GM21515 (cell line): ENCODE data around the gene SLC2A6.
A peak's percentile ranks its signal among the peaks of the same experiment; 100 is the strongest.
"Not testable (repeated sequence)": the region's sequence is repeated elsewhere in the genome, so short reads cannot be mapped to it uniquely, and the experiment has no call there.

Experiments used
- ATAC-seq: cut with Tn5 transposase; IDR thresholded peaks from one replicate; pipeline ENCODE4 v1.9.1; 2021; ENCODE audit not compliant: unreplicated experiment

The SLC2A6 gene

DNA sequence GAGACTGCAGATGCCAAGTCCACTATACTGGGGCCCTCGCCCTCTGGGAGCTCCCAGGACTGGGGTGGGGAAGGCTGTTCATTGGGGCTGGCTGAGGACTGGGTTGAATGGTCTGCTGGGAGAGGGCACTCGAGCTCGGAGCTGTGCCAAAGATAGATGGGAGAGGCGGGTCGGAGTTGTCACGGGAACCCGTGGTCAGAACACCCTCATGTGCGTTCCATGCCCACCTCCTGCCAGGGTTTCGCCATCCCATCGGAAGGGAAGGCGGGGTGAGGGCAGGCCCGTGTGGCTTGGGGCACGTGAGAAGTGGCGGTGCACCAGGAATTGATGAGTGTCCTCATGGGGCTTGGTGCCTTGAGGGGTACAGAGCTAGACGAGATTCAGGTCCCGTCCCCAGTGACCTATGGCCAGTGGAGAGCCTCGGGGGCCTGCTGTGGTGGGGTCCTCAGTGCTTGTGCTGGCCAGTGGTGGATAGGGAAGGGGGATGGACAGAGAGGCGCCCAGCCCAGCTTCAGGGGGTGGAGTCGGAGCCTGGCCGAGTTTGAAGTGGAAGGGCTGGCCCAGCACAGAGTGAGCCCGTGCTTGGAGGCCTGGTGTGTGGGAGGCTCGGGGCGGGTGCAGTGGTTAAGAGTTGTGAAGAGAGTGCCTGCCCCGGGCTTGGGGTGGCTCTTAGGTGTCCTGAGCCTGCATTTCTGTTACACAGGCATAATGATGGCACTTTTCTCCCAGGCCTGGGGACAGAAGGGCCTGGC lies 14.9 kb downstream of the SLC2A6 start:
- no peak for ATAC-seq

DNA sequence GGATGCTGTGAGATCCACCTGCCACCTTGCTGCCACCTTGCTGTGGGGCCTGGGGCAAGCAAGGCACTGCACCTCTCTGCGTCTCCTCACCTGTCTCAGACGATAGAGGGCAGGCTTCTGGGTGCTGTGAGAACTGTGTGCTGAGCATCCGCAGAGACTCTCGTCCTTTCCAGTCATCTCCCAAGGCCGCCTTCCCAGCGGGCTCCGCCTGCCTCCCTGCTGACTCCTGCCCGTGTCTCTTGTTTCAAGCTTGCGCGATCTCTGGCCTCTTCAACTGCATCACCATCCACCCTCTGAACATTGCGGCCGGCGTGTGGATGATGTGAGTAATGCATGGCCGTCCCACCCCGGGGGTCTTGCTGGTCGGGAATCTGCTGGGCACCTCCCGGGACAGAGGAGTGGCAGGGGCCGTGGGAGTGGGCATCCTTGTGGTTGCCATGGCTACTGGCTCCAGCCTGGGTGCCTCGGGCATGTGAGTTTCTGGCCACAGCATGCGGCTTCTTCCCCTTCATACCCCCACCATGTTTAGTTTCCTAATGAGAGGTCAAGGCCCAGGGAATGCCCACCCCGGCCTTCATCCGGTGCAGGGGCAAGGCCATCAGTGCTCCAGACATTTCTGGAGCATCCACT lies 15.6 kb downstream of the SLC2A6 start:
- ATAC-seq = no peak

DNA sequence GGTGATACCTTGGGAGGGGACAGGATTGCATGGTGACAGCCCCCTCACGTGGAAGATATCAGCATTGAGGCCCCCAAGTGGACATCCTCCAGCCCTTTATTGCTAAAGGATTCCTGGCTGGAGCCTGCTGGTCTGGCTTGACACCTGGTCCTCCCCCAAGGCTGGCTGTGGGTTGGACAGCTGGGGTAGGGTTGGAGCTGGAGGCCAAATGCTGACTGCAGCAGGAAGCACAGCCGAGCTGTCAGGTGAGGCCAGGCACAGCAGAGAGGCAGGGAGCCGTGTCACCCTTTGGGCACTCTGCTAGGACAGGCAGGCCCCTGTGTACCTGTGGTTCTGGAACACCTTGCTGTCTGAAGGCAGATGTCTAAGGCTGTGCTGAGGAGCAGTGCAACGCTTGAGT lies 16.9 kb downstream of the SLC2A6 start:
- no peak for ATAC-seq

DNA sequence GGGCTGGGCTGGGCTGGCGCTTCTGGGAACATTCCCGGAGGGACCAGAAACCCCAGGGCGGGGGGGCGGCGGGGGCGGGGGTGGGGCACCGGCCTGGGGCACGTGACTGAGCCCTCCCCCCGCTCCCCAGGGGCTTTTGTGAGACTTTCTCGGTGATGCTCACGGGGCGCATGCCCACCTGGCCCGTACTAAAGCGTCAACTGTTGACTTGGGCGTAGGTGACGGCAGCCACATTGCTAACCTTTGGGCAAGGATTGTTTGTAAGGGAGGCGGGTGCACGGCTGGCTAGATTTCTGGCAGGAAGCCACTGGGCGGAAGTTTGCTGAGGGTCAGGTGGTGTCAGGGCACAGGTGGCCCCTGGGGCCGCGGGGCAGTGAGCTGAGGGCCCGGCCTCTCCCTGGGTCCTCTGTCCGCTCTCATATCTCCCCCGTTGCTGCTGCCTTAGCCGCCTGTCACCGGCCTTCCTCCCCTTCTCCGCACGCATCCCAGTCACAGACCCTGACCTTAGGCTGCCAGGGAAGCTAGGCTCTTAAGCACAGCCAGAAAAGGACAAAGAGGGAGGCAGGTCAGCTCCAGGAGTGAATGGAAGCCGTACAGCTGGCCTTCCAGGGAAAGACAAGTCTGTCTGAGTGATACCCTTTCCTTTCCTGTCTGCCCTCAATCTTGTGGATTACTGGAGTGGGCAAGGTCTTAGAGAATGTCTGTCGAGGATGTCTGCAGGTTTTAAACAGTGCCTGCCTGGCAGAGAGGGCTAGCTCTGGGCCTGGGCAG lies 18.3 kb downstream of the SLC2A6 start:
- peak; percentile 15 for ATAC-seq

DNA sequence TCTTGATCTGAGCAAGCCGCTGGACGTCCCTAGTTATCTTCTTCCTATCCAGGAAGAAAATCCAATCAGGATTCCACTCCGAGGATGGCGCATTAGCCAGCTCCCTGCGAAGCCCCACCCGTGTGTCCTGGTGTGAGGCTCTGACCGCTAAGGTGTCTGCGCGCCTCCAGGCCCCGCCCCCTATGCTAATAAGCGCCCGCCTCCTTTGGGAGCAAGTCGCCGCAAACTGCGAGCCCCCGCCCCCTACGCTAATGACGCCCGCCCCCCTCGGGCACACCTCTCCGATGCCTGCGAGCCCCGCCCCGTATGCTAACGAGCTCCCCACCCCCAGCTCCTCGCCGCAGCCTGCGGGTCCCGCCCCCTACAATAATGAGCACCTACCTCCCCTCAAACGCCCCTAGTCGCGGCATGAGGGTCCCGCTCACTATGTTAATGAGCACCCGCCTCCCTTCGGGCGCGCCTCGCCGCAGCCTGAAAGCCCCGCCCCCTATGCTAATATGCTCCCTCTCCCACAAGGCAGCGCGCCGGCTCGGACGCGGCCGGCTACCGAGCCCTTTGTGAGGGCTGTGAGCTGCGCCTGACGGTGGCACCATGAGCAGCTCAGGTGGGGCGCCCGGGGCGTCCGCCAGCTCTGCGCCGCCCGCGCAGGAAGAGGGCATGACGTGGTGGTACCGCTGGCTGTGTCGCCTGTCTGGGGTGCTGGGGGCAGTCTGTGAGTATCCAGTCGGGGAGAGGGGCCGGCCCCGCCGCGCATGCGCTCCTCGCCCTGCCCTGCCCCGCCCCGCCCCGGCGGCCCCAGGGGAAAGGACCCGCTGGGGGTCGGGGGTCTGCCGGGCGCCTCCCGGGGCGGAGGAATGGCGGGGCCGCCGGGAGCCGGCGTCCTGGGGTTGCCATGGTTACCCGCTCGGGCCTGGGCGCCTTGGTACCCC lies 19.2 kb downstream of the SLC2A6 start, which contains the start of gene CACFD1:
TSS of gene CACFD1 (plus strand) at position 503 of the 929 bp plus-strand sequence. CDS start at position 592, 89 bp downstream.
- peak; percentile 63 for ATAC-seq

DNA sequence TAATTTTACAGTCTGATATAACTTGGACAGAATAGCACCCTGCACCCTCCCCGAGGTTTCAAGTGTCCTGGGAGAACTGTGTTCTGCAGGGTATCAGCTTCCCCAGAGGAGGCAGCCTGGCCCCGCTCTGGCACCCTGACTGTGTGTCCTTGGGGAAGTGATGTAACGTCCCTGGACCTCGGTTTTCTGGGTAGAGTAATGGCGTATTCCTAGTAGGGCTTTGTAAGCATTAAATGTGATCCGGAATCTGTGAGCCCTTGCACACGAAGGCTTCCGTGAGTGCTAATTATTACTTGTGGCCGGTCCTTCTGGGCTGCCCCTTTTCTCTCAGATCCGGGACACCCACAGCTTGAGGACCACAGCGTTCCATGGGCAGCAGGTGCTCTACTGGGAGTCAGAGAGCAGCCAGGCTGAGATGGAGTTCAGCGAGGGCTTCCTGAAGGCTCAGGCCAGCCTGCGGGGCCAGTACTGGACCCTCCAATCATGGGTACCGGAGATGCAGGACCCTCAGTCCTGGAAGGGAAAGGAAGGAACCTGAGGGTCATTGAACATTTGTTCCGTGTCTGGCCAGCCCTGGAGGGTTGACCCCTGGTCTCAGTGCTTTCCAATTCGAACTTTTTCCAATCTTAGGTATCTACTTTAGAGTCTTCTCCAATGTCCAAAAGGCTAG lies 20.1 kb downstream of the SLC2A6 start:
- ATAC-seq = no peak

DNA sequence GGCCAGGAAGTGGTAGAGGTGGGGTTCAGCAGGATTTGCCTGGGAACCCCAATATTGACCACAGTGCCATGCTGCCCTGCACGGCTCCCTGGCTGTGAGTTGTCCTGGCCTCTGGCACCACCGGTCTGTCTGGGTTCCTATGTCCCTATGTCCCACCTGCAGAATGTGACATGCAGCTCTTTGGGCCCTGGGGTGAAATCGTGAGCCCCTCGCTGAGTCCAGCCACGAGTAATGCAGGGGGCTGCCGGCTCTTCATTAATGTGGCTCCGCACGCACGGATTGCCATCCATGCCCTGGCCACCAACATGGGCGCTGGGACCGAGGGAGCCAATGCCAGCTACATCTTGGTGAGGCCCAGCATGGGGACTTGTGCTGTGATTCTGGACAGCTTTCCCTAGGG lies 21.2 kb downstream of the SLC2A6 start:
- no peak for ATAC-seq

DNA sequence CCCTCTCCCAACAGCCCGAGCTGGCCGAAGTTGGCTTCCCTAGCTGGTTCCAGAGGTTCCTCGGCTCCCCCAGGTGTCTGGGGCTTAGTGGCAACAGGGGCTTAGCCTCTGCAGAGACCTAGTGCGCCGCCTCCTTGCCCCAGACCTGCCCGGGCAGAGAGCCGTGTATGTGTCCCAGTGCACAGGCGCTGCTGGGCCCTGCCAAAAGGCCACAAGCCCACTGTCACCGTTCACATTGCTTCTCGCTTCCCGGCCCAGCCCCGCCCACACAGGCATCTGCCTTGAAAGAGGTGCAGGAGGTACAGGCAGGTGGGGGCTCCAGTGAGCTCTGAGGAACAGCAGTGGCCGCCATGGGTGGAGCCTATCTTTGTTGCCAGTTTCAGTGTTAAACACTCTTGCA lies 21.7 kb downstream of the SLC2A6 start:
- no peak for ATAC-seq

DNA sequence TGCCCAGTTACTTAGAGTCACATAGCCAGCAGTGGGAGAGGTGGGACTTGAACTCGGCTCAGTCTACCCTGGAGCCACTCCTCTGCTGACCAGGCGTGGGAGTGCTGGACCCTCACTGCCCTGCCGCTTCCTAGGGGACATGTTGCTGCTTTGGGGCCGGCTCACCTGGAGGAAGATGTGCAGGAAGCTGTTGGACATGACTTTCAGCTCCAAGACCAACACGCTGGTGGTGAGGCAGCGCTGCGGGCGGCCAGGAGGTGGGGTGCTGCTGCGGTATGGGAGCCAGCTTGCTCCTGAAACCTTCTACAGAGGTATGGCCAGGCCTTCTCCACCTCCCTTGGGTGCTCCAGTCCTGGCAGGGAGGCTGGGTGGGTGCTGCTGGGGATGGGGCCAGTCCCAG lies 22.5 kb downstream of the SLC2A6 start:
- no peak for ATAC-seq

DNA sequence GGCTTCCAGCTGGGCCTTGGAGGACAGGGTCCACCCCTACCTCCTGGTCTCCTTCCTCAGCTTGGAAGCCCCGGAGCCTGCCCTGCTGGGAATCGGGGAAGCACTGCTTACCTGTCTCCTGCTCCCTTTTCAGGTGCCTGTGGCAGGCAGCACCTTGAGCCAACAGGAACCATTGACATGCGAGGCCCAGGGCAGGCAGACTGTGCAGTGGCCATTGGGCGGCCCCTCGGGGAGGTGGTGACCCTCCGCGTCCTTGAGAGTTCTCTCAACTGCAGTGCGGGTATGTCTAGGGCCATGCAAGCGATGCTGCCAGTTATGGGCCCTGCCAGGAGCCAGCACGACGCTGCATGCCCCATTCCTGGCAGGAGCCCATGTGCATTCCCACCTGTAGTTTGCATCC lies 23.0 kb downstream of the SLC2A6 start:
- no peak for ATAC-seq

DNA sequence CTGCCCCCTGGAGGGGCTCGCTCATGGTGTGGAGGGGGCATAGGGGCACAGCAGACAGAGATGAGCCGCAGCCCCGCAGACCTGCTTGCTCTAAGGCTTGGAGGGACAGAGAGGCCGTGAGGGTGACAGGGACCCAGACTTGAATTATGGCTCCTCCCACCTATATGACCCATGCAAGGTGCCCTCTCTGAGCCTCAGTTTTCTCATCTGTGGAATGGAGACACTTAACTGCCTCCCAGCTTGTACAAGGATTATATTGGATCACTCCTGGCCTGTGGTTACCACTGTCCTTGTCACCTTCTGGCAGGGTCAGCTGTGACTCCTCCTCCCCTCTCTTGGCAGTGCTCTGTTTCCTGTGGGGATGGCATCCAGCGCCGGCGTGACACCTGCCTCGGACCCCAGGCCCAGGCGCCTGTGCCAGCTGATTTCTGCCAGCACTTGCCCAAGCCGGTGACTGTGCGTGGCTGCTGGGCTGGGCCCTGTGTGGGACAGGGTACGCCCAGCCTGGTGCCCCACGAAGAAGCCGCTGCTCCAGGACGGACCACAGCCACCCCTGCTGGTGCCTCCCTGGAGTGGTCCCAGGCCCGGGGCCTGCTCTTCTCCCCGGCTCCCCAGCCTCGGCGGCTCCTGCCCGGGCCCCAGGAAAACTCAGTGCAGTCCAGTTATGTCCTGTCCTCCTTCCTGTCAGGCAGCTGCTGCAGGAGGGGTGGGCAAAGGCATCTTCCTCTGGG lies 23.8 kb downstream of the SLC2A6 start:
- no peak for ATAC-seq

DNA sequence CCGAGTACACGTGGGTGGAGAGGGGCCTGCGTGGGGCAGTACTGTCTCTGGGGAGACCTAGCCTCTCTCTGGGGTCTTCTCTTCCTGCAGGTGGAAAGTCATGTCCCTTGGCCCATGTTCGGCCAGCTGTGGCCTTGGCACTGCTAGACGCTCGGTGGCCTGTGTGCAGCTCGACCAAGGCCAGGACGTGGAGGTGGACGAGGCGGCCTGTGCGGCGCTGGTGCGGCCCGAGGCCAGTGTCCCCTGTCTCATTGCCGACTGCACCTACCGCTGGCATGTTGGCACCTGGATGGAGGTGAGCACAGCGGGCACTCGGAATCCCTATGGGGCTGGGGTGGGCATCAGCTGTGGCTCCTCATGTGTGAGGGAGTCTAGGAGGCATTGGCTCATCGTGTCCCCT lies 24.6 kb downstream of the SLC2A6 start:
- ATAC-seq = no peak

DNA sequence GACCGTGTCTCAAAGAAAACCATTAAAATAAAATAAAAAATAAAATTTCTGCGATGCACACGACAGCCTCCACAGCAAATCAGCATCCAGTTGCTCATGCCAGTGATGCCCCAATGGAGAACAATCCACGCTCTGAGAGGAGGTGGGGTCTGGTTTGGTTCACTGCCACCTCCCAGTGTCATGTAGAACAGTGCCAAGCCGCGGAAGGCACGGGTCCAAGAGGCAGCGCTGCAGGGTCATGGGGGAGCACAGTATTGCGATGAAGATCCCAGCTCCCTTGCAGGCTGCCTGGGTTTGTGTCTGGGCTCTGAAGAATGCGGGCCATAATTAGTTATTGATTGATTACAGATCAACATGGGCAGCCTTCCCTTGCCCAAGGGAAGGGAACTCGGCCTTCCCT lies 25.2 kb downstream of the SLC2A6 start:
- ATAC-seq = no peak

DNA sequence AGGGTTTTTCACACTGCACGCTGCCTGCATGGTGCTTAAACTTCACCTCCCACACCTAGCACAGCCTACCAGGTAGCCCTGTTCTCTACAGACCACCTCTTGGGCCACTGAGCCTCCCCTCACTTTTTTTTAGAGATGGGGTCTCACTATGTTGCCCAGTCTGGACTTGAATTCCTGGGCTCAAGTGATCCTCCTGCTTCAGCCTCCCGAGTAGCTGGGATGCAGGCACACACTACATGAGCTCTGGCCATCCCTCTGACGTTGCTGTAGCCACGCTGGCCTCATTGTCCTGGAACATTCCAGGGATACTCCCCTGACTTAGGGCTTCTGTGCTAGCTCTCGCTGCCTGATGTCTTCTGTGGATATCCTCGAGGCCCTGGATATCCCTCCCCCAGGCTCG lies 26.3 kb downstream of the SLC2A6 start:
- ATAC-seq = no peak

DNA sequence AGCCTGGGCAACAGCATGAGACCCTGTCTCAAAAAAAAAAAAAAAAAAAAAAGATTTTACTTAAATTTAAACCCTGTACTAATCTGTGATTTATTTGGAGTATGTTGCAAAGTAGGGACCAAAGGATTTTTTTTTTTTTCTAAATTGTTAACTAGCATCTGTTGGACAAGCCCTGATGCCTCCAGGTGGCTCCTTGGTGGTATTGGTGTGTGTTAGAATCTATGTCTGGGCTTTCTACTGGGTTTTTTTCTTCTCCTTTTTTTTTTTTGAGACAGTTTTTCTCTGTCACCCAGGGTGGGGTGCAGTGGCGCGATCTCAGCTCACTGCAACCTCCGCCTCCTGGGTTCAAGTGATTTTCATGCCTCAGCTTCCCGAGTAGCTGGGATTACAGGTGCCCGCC lies 27.0 kb downstream of the SLC2A6 start:
- ATAC-seq = not testable (repeated sequence)

DNA sequence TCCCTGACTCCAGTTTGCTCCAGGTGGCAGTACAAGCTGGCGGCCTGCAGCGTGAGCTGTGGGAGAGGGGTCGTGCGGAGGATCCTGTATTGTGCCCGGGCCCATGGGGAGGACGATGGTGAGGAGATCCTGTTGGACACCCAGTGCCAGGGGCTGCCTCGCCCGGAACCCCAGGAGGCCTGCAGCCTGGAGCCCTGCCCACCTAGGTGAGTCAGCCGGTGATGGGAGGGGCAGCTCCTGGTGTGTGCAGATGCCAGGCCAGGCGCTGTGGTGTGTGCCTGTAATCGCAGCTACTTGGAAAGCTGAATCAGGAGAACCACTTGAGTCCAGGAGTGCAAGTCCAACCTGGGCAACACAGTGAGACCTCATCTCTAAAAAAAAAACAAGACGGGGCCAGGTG lies 29.1 kb downstream of the SLC2A6 start:
- ATAC-seq = no peak

DNA sequence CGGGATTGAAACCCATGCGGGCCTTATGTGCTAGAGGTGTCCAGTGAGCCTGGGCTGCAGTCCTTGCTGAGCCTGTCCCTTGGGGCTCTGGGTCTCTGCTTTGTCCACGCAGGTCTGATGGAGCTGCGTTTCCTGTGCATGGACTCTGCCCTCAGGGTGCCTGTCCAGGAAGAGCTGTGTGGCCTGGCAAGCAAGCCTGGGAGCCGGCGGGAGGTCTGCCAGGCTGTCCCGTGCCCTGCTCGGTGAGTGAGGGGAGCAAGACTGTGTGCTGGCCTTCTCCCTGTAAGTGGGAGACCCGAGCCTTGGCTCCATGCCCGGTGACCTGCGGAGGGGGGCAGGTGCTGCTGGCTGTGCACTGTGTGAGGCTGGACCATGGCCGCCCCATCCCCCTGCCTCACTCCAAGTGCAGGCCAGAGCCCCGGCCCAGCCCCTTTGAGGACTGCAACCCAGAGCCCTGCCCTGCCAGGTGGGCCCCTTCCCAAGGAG lies 30.4 kb downstream of the SLC2A6 start:
- ATAC-seq = no peak

DNA sequence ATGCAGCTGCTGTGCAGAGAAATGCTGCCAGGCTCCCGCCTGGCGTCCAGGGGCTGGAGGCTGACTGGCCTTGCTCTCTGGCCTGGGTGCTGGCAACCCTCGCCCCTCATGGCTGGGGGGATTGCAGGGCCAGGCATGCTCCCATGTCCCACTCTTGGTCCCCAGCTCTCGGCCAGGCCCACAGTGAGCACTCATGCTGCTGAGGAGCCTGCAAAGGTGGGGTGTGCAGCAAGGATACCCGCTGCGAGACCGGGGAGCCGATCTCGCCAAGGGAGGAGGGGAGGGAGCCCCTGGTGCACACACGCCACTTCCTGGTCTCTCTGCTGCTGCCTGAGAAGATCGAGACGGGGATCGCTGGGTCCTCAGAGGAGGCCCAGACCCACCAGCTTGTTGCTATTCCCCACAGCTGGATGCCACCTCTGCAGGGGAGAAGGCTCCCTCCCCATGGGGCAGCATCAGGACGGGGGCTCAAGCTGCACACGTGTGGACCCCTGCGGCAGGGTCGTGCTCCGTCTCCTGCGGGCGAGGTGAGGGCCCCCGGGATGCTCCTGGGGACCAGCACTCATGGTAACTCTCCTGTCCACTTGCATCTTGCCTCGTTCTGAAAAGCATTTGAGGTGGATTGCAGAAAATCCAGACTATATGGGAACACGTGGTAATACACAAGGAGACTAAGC lies 33.5 kb downstream of the SLC2A6 start:
- no peak for ATAC-seq

DNA sequence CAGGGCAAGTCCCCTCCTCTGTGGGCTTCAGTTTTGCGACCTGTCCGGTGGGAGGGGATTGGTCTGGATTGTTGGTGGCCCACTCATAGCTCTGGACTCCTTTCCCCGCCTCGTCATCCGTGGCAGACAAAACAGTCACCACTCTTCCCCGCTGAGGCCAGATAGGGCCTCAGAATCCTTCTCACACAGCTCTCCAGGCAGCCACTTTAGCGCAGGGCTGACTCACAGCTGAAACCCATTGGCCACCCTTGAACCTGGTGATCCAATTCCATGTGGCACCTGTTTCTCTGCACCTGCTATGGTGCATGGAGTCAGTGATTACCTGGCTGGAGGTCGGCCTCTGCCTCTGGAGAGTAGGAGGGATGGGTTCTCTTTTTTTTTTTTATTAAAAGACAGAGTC lies 34.9 kb downstream of the SLC2A6 start:
- ATAC-seq = no peak
